IPS-20b (cell line): Measurements from ENCODE around the gene UVRAG.
"Not testable (repeated sequence)": the region's sequence is repeated elsewhere in the genome, so short reads cannot be mapped to it uniquely, and the experiment has no call there.

ENCODE experiments used
- H3K27ac ChIP-seq: one replicate; pipeline ENCODE4 v1.5.1; 2013; ENCODE audit warnings: low read length
- H3K27me3 ChIP-seq: 2 replicates; pipeline ENCODE4 v1.6.1; 2013; ENCODE audit warnings: mild to moderate bottlenecking, low read length, inconsistent platforms; ENCODE audit not compliant: insufficient read depth
- H3K36me3 ChIP-seq: 2 replicates; pipeline ENCODE4 v1.6.1; 2013; ENCODE audit warnings: low read depth, mild to moderate bottlenecking, inconsistent platforms, low read length, moderate library complexity; ENCODE audit not compliant: insufficient read depth
- H3K4me1 ChIP-seq: 2 replicates; pipeline ENCODE4 v1.6.1; 2013; ENCODE audit warnings: mild to moderate bottlenecking, control low read depth, inconsistent platforms, low read length, moderate library complexity; ENCODE audit not compliant: insufficient read depth
- H3K4me3 ChIP-seq: 2 replicates; pipeline ENCODE4 v1.5.1; 2013; ENCODE audit warnings: mild to moderate bottlenecking, low read length, inconsistent platforms
- H3K9ac ChIP-seq: 2 replicates; pipeline ENCODE4 v1.6.1; 2013; ENCODE audit warnings: low read depth, mild to moderate bottlenecking, inconsistent platforms, low read length, moderate library complexity
- H3K9me3 ChIP-seq: 2 replicates; pipeline ENCODE4 v1.6.1; 2013; ENCODE audit warnings: mild to moderate bottlenecking, low read depth, low read length, inconsistent platforms; ENCODE audit not compliant: insufficient read depth

The UVRAG gene

DNA sequence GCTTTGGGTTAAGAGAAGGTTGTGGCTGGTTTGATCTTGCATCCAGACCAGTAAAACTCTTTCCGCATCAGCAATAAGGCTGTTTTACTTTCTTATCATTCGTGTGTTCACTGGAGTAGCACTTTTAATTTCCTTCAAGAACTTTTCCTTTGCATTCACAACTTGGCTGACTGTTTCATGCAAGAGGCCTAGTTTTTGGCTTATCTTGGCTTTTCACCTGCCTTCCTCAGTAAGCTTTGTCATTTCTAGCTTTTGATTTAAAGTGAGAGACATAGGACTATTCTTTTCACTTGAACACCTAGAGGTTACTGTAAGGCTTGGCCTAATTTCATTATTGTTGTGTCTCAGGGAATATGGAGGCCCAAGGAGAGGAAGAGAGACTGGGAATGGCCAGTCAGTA, 144.5 kb downstream of the UVRAG start:
- no peak overlapping the region for H3K9ac ChIP-seq
- no peaks in the 10 kb centered on the region for H3K9me3 ChIP-seq
- H3K36me3 ChIP-seq, result no peaks in the 10 kb centered on the region
- H3K27ac ChIP-seq, result no peak overlapping the region
- no peak overlapping the region for H3K4me3 ChIP-seq
- no peaks in the 10 kb centered on the region for H3K27me3 ChIP-seq
- no peaks in the 10 kb centered on the region for H3K4me1 ChIP-seq

DNA sequence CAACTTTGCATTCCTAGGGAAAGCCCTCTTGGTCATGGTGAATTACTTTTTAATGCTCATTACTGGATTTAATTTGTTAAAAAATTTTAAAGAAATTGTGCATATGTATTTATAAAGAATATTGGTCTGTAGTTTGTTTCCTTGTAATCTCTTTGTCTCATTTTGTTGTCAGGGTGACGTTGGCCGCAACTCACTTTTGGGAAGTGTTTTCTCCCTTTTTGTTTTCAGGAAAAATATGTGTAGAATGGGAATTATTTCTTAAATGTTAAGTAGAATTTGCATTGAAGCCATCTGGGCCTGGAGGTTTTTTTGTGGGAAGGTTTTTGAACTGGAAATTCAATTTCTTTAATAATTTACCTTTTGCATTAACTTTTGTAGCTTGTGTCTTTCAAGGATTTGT, 149.1 kb downstream of the UVRAG start:
- H3K27ac ChIP-seq, result no peak overlapping the region
- H3K4me3 ChIP-seq, result no peak overlapping the region
- H3K36me3 ChIP-seq, result no peaks in the 10 kb centered on the region
- peaks cover 13% of the 10 kb centered on the region for H3K4me1 ChIP-seq
- no peaks in the 10 kb centered on the region for H3K9me3 ChIP-seq
- no peaks in the 10 kb centered on the region for H3K27me3 ChIP-seq
- no peak overlapping the region for H3K9ac ChIP-seq

DNA sequence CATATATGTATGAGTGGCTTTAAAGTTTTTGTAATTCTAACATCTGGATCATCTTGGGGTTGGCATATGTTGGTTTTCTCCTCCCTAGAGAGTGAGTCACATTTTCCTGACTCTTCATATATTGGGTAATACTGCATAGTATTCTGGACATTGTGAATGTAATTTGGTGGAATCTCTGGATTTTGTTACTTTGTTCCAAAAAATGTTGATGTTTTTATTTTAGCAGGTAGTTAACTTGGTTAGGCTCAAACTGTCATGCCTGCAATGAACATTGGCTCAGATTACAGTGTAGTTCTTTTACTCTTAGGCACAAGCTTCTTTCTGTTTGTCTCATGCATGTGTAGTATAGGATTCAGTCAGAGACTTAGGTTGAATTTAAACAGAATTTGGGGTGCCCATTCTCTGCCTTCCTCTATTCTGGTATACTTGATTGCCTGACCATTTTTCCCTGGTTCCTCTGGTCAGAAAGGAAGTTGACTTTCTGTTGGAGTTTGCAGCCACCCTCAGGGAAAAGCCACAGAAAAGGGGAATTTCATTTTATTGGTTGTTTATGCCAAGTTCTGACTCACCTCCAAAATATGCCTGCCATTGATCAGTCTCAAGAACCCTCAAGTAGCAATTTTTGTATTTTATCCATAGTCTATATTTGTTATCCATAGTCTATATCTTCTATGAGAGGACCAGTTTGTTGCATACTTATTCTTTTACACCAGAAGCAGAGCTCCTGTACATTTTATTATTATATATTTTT, 151.7 kb downstream of the UVRAG start:
- no peaks in the 10 kb centered on the region for H3K9me3 ChIP-seq
- peaks cover 13% of the 10 kb centered on the region for H3K4me1 ChIP-seq
- H3K9ac ChIP-seq, result no peak overlapping the region
- H3K4me3 ChIP-seq, result no peak overlapping the region
- H3K27ac ChIP-seq, result no peak overlapping the region
- no peaks in the 10 kb centered on the region for H3K27me3 ChIP-seq
- H3K36me3 ChIP-seq, result no peaks in the 10 kb centered on the region

DNA sequence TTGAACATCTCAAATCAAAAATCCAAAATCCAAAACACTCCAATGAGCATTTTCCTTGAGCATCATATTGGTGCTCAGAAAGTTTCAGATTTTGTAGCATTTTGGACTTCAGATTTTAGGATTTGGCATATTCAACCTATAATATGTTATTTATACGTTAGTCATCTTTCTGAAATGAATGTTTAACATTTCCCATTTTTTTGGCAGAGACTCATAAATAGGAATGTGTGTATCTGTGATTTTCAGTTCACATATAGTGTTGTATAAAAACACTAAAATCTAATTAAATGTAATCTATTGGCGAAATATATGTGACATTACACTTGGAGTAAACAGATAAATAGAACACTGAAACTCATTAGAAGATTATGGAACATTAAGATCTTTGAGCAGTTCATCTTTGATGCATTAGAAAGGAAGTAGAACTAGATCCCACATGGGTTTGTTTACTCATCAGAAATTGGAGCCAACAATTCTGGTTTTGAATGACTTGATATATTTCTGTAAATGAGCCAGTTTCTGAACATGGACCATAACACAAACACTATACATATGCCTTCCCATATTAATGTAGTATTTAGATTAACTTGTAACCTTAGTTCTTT, 153.1 kb downstream of the UVRAG start:
- Histone ChIP-seq H3K4me1 (peaks cover 13% of the 10 kb centered on the region), H3K27me3 (no peaks in the 10 kb centered on the region), H3K4me3 (no peak overlapping the region), H3K36me3 (no peaks in the 10 kb centered on the region), H3K9ac (no peak overlapping the region), H3K9me3 (peaks cover 5% of the 10 kb centered on the region; the same call in 1 of the 2 replicates), H3K27ac (no peak overlapping the region)

DNA sequence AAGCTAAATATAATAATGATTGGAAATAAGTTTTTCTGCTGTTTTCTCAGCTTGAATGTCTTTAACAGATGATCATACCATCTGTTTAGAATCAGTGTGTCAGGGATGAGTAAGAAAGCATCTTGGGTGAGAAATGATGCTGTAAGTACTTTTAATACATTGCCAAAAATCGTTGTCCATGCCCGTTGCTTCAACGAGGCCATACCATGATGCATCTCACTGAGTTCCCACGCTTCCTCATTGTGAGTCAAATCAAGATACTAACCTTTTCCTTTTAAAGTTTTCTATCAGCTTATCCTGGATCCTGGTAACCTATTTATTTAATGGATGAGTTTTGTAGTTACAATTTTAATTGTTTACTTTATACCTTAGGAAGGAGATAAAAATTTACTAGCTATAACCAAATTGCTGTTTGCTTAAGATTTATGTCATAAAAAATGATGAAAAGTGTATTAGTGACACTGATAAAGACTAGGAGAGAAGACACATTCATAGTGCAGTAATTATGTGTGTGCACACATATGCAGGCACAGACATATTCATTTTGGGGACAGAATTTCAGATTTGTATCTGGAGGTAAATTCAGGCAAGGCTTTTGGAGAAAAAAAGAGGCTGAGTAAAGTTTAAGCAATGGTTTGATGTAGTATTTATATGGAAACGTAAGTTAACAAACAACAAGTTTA, 154.8 kb downstream of the UVRAG start:
- no peak overlapping the region for H3K4me3 ChIP-seq
- no peak overlapping the region for H3K27ac ChIP-seq
- H3K4me1 ChIP-seq, result peaks cover 13% of the 10 kb centered on the region
- H3K9me3 ChIP-seq, result peaks cover 5% of the 10 kb centered on the region; the same call in 1 of the 2 replicates
- no peaks in the 10 kb centered on the region for H3K36me3 ChIP-seq
- H3K27me3 ChIP-seq, result no peaks in the 10 kb centered on the region
- H3K9ac ChIP-seq, result no peak overlapping the region

DNA sequence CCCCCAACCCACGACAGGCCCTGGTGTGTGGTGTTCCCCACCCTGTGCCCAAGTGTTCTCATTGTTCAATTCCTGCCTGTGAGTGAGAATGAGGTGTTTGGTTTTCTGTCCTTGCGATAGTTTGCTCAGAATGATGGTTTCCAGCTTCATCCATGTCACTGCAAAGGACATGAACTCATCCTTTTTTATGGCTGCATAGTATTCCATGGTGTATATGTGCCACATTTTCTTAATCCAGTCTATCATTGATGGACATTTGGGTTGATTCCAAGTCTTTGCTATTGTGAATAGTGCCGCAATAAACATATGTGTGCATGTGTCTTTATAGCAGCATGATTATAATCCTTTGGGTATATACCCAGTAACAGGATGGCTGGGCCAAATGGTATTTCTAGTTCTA, 158.7 kb downstream of the UVRAG start:
- not testable (repeated sequence) for H3K9me3 ChIP-seq, H3K27ac ChIP-seq, H3K36me3 ChIP-seq, H3K27me3 ChIP-seq, H3K9ac ChIP-seq, H3K4me3 ChIP-seq, H3K4me1 ChIP-seq

DNA sequence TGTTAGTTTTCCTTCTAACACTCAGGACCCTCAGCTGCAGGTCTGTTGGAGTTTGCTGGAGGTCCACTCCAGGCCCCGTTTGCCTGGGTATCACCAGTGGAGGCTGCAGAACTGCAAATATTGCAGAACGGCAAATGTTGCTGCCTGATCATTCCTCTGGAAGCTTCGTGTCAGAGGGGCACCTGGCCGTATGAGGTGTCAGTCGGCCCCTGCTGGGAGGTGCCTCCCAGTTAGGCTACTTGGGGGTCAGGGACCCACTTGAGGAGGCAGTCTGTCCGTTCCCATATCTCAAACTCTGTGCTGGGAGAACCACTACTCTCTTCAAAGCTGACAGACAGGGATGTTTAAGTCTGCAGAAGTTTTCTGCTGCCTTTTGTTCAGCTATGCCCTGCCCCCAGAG, 164.1 kb downstream of the UVRAG start:
- not testable (repeated sequence) for H3K4me1 ChIP-seq, H3K27me3 ChIP-seq, H3K9me3 ChIP-seq, H3K9ac ChIP-seq, H3K36me3 ChIP-seq, H3K27ac ChIP-seq, H3K4me3 ChIP-seq

DNA sequence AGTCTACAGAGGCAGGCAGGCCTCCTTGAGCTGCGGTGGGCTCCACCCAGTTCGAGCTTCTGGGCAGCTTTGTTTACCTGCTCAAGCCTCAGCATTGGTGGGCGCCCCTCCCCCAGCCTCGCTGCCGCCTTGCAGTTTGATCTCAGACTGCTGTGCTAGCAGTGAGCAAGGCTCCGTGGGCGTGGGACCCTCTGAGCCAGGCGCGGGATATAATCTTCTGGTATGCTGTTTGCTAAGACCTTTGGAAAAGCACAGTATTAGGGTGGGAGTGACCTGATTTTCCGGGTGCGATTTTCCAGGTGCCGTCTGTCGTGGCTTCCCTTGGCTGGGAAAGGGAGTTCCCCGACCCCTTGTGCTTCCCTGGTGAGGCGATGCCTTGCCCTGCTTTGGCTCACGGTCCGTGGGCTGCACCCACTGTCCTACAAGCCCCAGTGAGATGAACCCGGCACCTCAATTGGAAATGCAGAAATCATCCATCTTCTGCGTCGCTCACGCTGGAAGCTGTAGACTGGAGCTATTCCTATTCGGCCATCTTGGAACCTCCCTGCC, 164.5 kb downstream of the UVRAG start:
- H3K4me1 ChIP-seq, H3K36me3 ChIP-seq, H3K27me3 ChIP-seq, H3K27ac ChIP-seq, H3K9me3 ChIP-seq: not testable (repeated sequence)
- Histone ChIP-seq H3K4me3 (peak overlapping the region; percentile 56), H3K9ac (peak overlapping the region; percentile 49; the same call in 1 of the 2 replicates)

DNA sequence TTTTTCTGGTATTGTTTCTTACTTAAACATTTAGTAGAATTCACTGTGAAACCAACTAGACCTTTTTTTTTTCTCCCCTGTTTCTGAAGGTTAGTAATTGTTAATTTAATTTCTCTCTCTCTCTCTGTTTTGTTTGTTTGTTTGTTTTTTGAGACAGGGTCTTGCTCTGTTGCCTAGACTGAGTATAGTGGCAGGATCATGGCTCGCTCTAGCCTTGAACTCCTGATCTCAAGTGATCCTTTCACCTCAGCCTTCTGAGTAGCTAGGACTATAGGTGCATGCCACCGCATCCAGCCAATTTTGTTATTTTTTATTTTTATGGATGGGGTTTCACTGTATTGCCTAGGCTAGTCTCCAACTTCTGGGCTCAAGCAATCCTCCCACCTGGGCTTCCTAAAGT, 165.0 kb downstream of the UVRAG start:
- no peaks in the 10 kb centered on the region for H3K27me3 ChIP-seq
- peaks cover 9% of the 10 kb centered on the region; the same call in 1 of the 2 replicates for H3K36me3 ChIP-seq
- no peaks in the 10 kb centered on the region for H3K9me3 ChIP-seq
- peak overlapping the region; percentile 56 for H3K4me3 ChIP-seq
- no peak overlapping the region for H3K27ac ChIP-seq
- peak overlapping the region; percentile 49; the same call in 1 of the 2 replicates for H3K9ac ChIP-seq
- H3K4me1 ChIP-seq, result no peaks in the 10 kb centered on the region

DNA sequence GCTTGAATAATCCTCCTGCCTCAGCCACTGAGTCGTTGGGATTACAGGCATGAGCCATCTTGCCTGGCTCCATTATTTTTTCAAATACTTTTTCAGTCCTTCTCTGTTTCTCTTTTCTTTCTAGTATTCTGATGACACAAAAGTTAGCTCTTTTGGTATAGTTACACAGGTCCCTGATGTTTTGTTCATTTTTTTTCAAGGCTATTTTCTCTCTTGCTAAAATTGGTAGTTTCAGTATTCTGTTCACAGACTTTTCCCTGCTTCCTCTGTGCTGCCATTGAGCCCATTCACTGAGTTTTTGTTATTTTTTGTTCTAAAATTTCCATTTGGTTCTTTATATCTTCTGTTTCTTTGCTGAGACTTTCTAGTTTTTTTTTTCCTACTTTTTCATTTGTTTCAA, 166.5 kb downstream of the UVRAG start:
- no peaks in the 10 kb centered on the region for H3K4me1 ChIP-seq
- peak overlapping the region; percentile 20; the same call in 1 of the 2 replicates for H3K4me3 ChIP-seq

DNA sequence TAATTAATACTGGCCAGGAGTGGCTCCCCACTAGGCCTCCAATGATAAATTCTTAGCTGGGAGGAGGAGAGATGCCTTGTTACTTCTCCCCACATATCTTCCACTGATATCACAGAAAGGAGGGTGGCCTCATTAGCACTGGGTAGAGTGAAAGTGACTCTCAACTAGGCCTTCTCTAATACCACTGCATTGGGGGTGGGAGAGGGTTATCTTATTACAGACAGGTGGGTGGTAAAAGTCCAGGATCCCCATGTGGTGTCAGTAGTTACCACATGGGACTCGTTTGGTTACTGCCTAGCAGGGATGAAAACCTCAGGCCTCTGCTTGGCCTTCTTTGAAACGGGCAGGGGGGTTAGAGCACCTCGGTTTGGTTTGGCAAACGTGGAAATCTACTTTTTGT, 167.3 kb downstream of the UVRAG start:
- Histone ChIP-seq H3K4me1 (no peaks in the 10 kb centered on the region), H3K36me3 (peaks cover 9% of the 10 kb centered on the region), H3K9me3 (no peaks in the 10 kb centered on the region), H3K9ac (no peak overlapping the region), H3K4me3 (peak overlapping the region; percentile 20; the same call in 1 of the 2 replicates), H3K27ac (no peak overlapping the region), H3K27me3 (no peaks in the 10 kb centered on the region)

More for the DNA sequence above, 166.5 kb downstream of the UVRAG start:
- Histone ChIP-seq H3K9ac (no peak overlapping the region), H3K9me3 (no peaks in the 10 kb centered on the region), H3K27ac (no peak overlapping the region), H3K36me3 (peaks cover 9% of the 10 kb centered on the region), H3K27me3 (no peaks in the 10 kb centered on the region)
